ENCODE data around the gene GMCL1. TPM values are rescaled to one million over a fixed set of nuclear protein-coding genes. Genes with fewer than 3 reads are reported as not detected.

Gene GMCL1
- total RNA-seq, 6 donors from 2014 or later = 11.9 to 23.1 (median 17.5) TPM

- WGBS, 2 donors = 0% methylated on average over 17 to 49 of the region's 56 CpGs
These were observed 84.9 kb downstream of the GMCL1 start for GRCh38 chr2:69914164-69914949.

GRCh38 chr2:69914950-69915945, 85.8 kb downstream of the GMCL1 start, which contains the start of gene MXD1:
Gene MXD1, plus strand, starts transcription at chr2:69915109. Its CDS starts 222 bp downstream, at chr2:69915331.
- H3K4me1 ChIP-seq = peaks cover 18 to 37% (median 29%) of the 10 kb centered on the region in 4 donors
- TF ChIP-seq POLR2A (IDR thresholded peaks at IDR 0.05) = peak; percentile 87 to 96 (median 95)
- peak; percentile 82 to 96 for TF ChIP-seq POLR2AphosphoS5 (IDR thresholded peaks at IDR 0.05)
- no peak for TF ChIP-seq EP300 (IDR thresholded peaks at IDR 0.05)
- TF ChIP-seq CTCF (IDR thresholded peaks at IDR 0.05) = peak in 3 of 6 experiments; percentile 6 to 17 (median 6)
- 0 to 1% methylated on average over 10 to 50 of the region's 81 CpGs for WGBS, 2 donors

More at GRCh38 chr2:69914164-69914949, 84.9 kb downstream of the GMCL1 start:
- peak; percentile 98 to 100 for DNase-seq
- Histone ChIP-seq H3K27ac (peak overlapping the region; percentile 91 to 100 (median 96)), H3K36me3 (peaks cover 1 to 22% (median 7%) of the 10 kb centered on the region in 4 donors), H3K4me3 (peak overlapping the region; percentile 34 to 93 (median 87)), H3K27me3 (no peaks in the 10 kb centered on the region), H3K4me1 (peaks cover 18 to 37% (median 29%) of the 10 kb centered on the region in 4 donors), H3K9me3 (no peaks in the 10 kb centered on the region)
- TF ChIP-seq CTCF (IDR thresholded peaks at IDR 0.05) = peak in 4 of 6 experiments; percentile 42 to 52 (median 48)
- peak; percentile 93 to 97 for TF ChIP-seq POLR2AphosphoS5 (IDR thresholded peaks at IDR 0.05)
- peak in 1 of 4 donors; percentile 71 for TF ChIP-seq EP300 (IDR thresholded peaks at IDR 0.05)
- peak in 3 of 4 donors; percentile 85 to 92 (median 89) for TF ChIP-seq POLR2A (IDR thresholded peaks at IDR 0.05)
- ATAC-seq (ENCODE audit: low FRiP score in 2 of 2) = peak; percentile 96 to 99

GRCh38 chr2:69916106-69916505, 86.6 kb downstream of the GMCL1 start:
- no peaks in the 10 kb centered on the region for H3K9me3 ChIP-seq
- peaks cover 3 to 23% (median 7%) of the 10 kb centered on the region in 4 donors for H3K36me3 ChIP-seq
- peaks cover 18 to 37% (median 29%) of the 10 kb centered on the region in 4 donors for H3K4me1 ChIP-seq
- WGBS, 2 donors = 25 to 44% methylated on average over 2 of the region's 2 CpGs
- H3K27ac ChIP-seq = peak overlapping the region; percentile 87 to 98 (median 95)
- DNase-seq (no peak), ATAC-seq (ENCODE audit: low FRiP score in 2 of 2) (no peak)
- TF ChIP-seq POLR2AphosphoS5 (IDR thresholded peaks at IDR 0.05) = no peak
- TF ChIP-seq POLR2A (IDR thresholded peaks at IDR 0.05) = no peak
- no peak for TF ChIP-seq EP300 (IDR thresholded peaks at IDR 0.05)
- TF ChIP-seq CTCF (IDR thresholded peaks at IDR 0.05) = no peak
- H3K4me3 ChIP-seq = peak overlapping the region; percentile 85 to 93 (median 88)
- H3K27me3 ChIP-seq = no peaks in the 10 kb centered on the region

More at GRCh38 chr2:69914950-69915945, 85.8 kb downstream of the GMCL1 start, which contains the start of gene MXD1:
- H3K27me3 ChIP-seq = no peaks in the 10 kb centered on the region
- peak; percentile 53 to 94 for DNase-seq
- H3K4me3 ChIP-seq = peak within 1 kb of the TSS; percentile 85 to 93 (median 88)
- H3K27ac ChIP-seq = peak within 1 kb of the TSS; percentile 91 to 100 (median 96)
- ATAC-seq (ENCODE audit: low FRiP score in 2 of 2) = peak in 1 of 2 donors; percentile 1
- peaks cover 3 to 22% (median 5%) of the 10 kb centered on the region in 4 donors for H3K36me3 ChIP-seq
- H3K9me3 ChIP-seq = no peaks in the 10 kb centered on the region

GRCh38 chr2:69917852-69918251, 88.4 kb downstream of the GMCL1 start:
- peaks cover 14 to 41% (median 15%) of the 10 kb centered on the region in 4 donors for H3K36me3 ChIP-seq
- H3K4me3 ChIP-seq = peak overlapping the region in 1 of 4 donors; percentile 93
- H3K4me1 ChIP-seq = peaks cover 18 to 37% (median 27%) of the 10 kb centered on the region in 4 donors
- ATAC-seq (ENCODE audit: low FRiP score in 2 of 2) (no peak), DNase-seq (no peak)
- 52 to 69% methylated on average over 3 of the region's 3 CpGs for WGBS, 2 donors
- H3K27me3 ChIP-seq = no peaks in the 10 kb centered on the region
- H3K9me3 ChIP-seq = no peaks in the 10 kb centered on the region
- TF ChIP-seq POLR2A (IDR thresholded peaks at IDR 0.05) (peak in 1 of 4 donors; percentile 34), CTCF (IDR thresholded peaks at IDR 0.05) (no peak)
- H3K27ac ChIP-seq = peak overlapping the region; percentile 53 to 96 (median 70)
